Thoracic aorta (tissue), 2 donors: ENCODE data around the gene PVALB. TPM values are rescaled to one million over a fixed set of nuclear protein-coding genes. Genes with fewer than 3 reads are reported as not detected.

Experiments
- ATAC-seq: fragments of 150-250 bp; one replicate; pipeline ENCODE4 v1.8.0; 2017; ENCODE audit warnings: low read depth; ENCODE audit not compliant: insufficient number of reproducible peaks, low FRiP score
- DNase-seq: peaks from one replicate; pipeline ENCODE4 v3.0.0-alpha.2; 2020; ENCODE audit warnings: low spot score
- H3K27ac ChIP-seq, 2 donors: fragments of 200-600 bp; sonication (generic); 1 replicate in 1 of 2; 2 replicates in 1 of 2; pipeline ENCODE4 v1.5.1; 2016; ENCODE audit warnings: mild to moderate bottlenecking in 2 of 2, moderate library complexity in 2 of 2
- H3K27me3 ChIP-seq: fragments of 200-600 bp; sonication (generic); replicated peaks from 2 replicates; pipeline ENCODE4 v1.6.0; 2016; ENCODE audit warnings: mild to moderate bottlenecking; ENCODE audit not compliant: insufficient read depth
- H3K36me3 ChIP-seq: fragments of 200-600 bp; sonication (generic); one replicate; pipeline ENCODE4 v1.5.1; 2016
- H3K4me1 ChIP-seq, 2 donors: fragments of 200-600 bp; sonication (generic); 1 replicate in 1 of 2; 2 replicates in 1 of 2; pipeline versions ENCODE4 v1.5.1 to v1.6.0; 2016; ENCODE audit warnings: low read depth in 2 of 2, mild to moderate bottlenecking in 1 of 2; ENCODE audit not compliant: control insufficient read depth in 1 of 2
- H3K4me3 ChIP-seq: fragments of 200-600 bp; sonication (generic); 2 replicates; pipeline ENCODE4 v1.5.1; 2016; ENCODE audit warnings: mild to moderate bottlenecking
- H3K9me3 ChIP-seq: fragments of 200-600 bp; sonication (generic); 2 replicates; pipeline ENCODE4 v1.5.1; 2016
- total RNA-seq, 2 donors: library from RNA; depleted of rRNA; stranded (reverse); fragments of >200 nt; gene quantifications; one replicate each; pipeline versions ENCODE4 v1.1.0 to v1.2.3, GENCODE V29; 2016
- TF ChIP-seq, protein P1 (sequence below): fragments of 200-600 bp; sonication (generic); IDR thresholded peaks from one replicate; pipeline ENCODE4 v1.5.1; 2019; ENCODE audit warnings: antibody characterized with exemption

PVALB gene
- total RNA-seq, 2 donors from 2014 or later = not detected

DNA sequence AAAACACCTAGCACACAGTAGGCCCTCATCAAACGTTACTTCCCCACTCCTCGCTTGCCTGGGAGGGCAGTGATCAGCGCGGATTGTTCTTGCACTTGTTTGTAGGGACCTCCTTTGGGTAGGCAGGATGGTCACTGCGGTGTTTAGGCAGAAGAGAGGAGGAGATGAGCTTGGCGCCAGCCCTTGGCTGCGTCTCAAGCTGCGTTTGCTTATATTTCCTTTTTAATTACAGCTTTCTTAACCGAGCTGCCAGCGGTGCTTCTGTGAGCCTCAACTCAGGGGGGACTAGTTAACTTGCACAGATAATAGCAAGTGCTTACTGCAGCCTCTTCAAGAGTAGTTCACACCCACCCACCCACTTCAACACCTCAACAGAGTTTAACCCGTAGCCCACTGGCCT is 56.0 kb downstream of the PVALB start:
- Histone ChIP-seq H3K9me3 (no peaks in the 10 kb centered on the region), H3K36me3 (no peaks in the 10 kb centered on the region), H3K4me1 (peaks cover 0 to 5% of the 10 kb centered on the region in 2 donors), H3K4me3 (no peak overlapping the region), H3K27ac (no peak overlapping the region), H3K27me3 (no peaks in the 10 kb centered on the region)
- TF ChIP-seq, protein P1, sequence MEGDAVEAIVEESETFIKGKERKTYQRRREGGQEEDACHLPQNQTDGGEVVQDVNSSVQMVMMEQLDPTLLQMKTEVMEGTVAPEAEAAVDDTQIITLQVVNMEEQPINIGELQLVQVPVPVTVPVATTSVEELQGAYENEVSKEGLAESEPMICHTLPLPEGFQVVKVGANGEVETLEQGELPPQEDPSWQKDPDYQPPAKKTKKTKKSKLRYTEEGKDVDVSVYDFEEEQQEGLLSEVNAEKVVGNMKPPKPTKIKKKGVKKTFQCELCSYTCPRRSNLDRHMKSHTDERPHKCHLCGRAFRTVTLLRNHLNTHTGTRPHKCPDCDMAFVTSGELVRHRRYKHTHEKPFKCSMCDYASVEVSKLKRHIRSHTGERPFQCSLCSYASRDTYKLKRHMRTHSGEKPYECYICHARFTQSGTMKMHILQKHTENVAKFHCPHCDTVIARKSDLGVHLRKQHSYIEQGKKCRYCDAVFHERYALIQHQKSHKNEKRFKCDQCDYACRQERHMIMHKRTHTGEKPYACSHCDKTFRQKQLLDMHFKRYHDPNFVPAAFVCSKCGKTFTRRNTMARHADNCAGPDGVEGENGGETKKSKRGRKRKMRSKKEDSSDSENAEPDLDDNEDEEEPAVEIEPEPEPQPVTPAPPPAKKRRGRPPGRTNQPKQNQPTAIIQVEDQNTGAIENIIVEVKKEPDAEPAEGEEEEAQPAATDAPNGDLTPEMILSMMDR = no peak
- no peak for ATAC-seq
- no peak for DNase-seq

DNA sequence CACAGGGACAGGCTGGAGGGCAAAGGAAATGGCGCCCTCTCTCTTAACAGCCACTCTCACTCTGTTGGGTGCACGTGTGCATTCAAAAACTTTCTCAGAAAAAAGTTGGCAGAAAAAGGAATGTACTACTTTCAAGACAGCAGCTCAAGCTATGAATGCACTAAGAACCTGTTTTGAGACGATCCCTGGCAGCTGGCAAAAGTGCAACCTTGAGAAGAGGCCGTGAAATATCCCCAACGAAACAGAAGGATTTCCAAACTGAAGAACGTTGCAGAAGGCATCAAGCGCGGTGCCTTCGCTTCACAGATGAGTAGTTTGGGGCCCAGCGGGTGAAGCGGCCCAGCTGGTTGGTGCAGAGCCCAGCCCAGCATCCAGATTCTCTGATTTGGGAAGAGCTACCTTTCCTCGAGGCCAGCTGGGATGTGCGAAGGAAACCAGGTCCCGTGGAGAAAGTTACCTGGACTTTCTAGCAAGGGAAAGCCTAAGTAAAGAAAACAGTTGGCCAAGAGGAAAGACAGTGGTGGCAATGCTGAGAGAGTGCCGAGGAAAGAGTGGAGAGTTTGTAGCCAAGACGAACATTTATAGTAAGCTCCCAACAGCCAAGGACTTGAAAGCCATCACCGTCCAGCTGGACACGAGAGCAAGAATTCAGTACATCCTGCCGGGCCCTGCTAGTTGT is 57.2 kb downstream of the PVALB start:
- DNase-seq = no peak
- H3K27me3 ChIP-seq = no peaks in the 10 kb centered on the region
- no peak overlapping the region for H3K27ac ChIP-seq
- H3K9me3 ChIP-seq = no peaks in the 10 kb centered on the region
- no peak for ATAC-seq
- no peaks in the 10 kb centered on the region for H3K36me3 ChIP-seq
- H3K4me3 ChIP-seq = no peak overlapping the region
- H3K4me1 ChIP-seq = peaks cover 0 to 5% of the 10 kb centered on the region in 2 donors
- TF ChIP-seq, protein P1 = no peak

DNA sequence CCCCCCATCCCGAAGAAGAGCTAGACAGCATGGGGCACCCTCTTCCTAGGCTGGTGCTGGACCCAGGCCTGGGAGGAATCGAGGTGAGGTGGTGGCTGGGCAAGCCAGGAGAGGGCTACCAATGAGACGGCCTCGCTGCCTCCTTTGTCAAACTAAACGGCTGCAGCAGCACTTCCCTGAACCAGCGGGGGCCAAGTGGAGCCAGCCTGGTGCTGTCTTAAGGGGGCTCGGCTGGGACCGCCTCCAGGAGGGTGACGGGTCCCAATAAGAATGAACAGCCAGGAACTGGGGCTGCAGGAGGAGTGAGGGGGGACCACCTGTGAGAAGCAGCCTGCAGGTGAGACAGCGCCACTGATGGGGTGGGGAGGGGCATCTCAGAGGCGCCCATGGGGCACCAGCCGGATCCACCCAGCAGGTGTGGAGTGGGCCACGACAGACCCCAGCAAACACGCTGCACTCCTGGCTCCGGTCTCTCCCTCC is 58.0 kb downstream of the PVALB start:
- TF ChIP-seq, protein P1 = no peak
- H3K9me3 ChIP-seq = no peaks in the 10 kb centered on the region
- peaks cover 0 to 5% of the 10 kb centered on the region in 2 donors for H3K4me1 ChIP-seq
- H3K27me3 ChIP-seq = no peaks in the 10 kb centered on the region
- no peaks in the 10 kb centered on the region for H3K36me3 ChIP-seq
- H3K4me3 ChIP-seq = no peak overlapping the region
- H3K27ac ChIP-seq = no peak overlapping the region
- ATAC-seq (no peak), DNase-seq (no peak)

DNA sequence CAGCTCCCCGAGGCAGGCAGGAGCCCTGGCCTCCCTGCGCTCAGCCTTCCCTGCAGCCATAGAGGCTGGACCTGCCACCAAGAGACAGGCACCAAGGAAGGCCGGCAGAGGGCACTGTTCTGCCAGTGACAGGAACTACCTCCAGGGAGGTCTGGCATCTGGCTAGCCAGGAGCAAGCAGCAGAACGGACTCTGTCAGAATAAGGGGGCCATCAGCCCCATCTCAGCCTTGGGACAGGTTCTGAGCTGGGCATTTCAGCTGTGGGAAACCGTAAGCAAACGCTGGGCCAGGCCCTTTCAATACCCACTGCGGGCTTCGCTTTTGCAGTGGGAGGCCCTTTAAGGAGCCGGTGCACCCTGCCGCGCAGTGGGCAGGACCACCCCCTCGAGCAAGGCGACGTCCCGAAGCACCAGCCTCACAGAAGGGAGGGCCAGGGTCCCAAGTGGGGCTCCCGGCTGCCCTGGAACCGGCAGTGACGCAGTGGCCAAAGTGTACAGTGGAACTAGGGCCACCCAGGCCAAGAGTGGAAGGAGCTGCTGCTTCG is 59.1 kb downstream of the PVALB start:
- no peak overlapping the region for H3K27ac ChIP-seq
- TF ChIP-seq, protein P1 = peak; percentile 53
- no peak overlapping the region for H3K4me3 ChIP-seq
- no peaks in the 10 kb centered on the region for H3K9me3 ChIP-seq
- DNase-seq (no peak), ATAC-seq (no peak)
- no peaks in the 10 kb centered on the region for H3K27me3 ChIP-seq
- no peaks in the 10 kb centered on the region for H3K36me3 ChIP-seq
- H3K4me1 ChIP-seq = peaks cover 0 to 4% of the 10 kb centered on the region in 2 donors

DNA sequence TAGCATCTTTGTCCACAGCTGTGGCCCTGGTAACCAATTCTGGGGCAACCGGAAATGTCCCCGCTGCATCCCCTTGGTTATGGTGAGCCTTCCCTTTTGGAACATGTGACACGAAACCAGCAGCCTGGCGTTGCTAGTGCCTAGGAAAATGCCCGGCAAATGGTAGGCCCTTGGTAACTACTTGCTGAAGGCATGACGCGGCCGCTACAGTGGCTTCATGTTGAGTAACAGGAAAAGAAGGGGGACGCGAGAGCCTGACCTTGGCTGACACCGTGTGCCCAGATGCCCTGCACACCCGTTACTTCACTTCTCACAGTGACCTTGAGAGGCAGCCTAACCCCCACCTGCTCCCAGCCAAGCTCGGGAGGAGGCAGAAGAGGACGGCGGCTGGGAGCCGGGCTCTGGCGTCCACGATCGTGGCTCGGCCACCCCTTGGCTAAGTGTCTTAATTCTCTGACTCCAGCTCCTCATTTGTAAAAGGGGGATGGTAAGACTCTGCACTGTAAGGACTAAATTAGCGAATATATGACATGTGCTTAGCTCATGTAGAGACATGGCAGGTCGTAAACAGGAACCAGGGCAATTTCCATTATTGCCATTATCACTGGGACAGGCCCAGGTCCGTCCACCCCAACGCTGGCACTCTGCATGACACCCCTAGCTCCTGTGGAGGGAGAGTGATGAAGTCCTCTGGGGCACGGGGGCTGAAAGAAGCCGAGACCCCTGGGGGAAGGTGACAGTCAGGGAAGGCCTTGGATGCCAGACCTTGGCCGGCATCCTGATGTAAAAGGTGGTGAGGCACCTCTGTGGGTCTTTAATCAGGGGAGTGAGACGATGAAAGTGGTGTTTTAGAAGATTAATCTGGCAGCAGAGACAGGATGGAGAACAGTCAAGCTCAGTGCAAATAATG is 59.8 kb downstream of the PVALB start:
- DNase-seq = no peak
- no peak for ATAC-seq
- Histone ChIP-seq H3K36me3 (no peaks in the 10 kb centered on the region), H3K4me3 (no peak overlapping the region), H3K27me3 (no peaks in the 10 kb centered on the region), H3K4me1 (no peaks in the 10 kb centered on the region), H3K27ac (no peak overlapping the region), H3K9me3 (no peaks in the 10 kb centered on the region)
- TF ChIP-seq, protein P1 = no peak
